ENCODE results near the gene GAS5.

Gene GAS5

DNA sequence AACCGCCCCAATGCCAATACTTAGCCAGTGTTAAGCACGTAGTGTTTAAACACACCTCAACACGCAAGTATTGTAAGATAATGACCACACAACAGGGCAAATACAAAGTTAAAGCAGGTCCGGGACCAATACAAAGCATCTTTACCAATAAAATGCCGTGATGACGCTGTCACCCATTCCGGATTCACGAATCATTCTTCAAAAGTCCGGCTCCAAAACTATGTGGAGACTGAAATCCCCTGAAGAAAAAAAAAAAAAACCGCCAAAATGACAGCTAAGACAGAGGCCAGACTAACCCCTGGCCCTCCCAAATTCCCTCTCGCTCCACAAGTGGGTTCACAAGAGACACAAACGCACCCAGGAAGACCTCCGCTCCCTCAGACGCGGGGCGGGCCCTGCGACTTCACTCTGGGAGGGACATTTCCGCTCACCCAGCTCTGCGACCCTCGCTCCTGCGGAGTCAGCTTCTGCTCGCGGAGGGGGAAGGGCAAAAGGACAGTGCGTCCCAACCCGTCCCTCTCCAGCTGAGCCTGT is 43.9 kb downstream of the GAS5 start:
- no peak for DNase-seq

DNA sequence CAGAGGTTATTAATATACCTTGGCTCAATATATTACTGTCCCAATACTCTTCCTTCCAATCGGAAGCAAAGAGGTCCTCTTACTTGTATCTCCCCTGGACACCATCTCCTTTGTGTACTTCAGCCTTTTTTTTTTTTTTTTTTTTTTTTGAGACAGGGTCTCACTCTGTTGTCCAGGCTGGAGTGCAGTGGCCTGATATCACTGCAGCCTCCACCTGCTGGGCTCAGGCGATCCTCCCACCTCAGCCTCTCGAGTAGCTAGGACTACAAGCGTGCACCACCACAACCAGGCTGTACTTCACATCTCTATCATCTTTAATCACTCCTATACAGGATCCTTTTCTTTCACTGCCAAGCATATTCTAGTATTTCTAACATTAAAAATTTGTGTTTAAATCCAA is 46.1 kb downstream of the GAS5 start:
- no peak for DNase-seq

DNA sequence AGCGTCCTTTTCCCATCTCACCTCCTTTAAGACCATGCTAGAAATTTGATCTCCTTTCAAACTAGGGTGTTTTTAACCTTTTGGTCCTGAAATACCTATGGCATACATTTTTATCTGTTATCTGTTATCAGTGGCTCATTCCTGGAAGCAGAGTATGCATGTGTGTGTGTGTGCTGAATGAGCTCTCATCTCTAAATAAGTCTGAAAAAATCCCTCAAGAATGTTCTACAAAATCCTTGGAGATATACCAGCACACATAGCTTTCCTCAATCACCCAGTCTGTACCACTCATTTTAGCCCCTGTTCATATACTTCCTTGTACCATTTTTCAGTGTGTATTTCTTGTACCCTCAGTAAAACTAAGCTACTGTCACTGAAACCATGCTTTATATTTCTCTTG is 49.3 kb downstream of the GAS5 start:
- no peak for DNase-seq
